Panc1 (cell line): ENCODE data around the gene G2E3.

ENCODE experiments used
- CTCF ChIP-seq: fragments of 450-650 bp; IDR thresholded peaks from 2 replicates; pipeline ENCODE4 v1.5.1; 2017; ENCODE audit warnings: mild to moderate bottlenecking
- POLR2AphosphoS5 ChIP-seq: IDR thresholded peaks from 2 replicates; pipeline ENCODE4 v1.6.1; 2012; ENCODE audit warnings: mild to moderate bottlenecking, low read depth, low read length, moderate library complexity
- REST ChIP-seq, 2 experiments: IDR thresholded peaks; 2 replicates each; pipeline ENCODE4 v1.6.1; 2011 to 2012; ENCODE audit warnings: low read depth in 2 of 2, control low read depth in 1 of 2, low read length in 1 of 2, mild to moderate bottlenecking in 1 of 2, moderate library complexity in 1 of 2; ENCODE audit not compliant: insufficient read depth in 1 of 2
- TCF7L2 ChIP-seq: IDR thresholded peaks from 2 replicates; pipeline ENCODE4 v1.6.1; 2011; ENCODE audit warnings: mild to moderate bottlenecking, low read depth, low read length, inconsistent platforms

- TF ChIP-seq POLR2AphosphoS5: no peak
- TF ChIP-seq CTCF: no peak
- no peak for TF ChIP-seq REST (IDR thresholded peaks at IDR 0.05; ENCODE audit: insufficient read depth in 1 of 2, low read depth in 2 of 2, low read length in 1 of 2)
- TF ChIP-seq TCF7L2: no peak
These were observed 23.4 kb downstream of the G2E3 start for GRCh38 chr14:30582376-30582775.
